Ovary (tissue), 9 donors: Measurements from ENCODE around the gene SART1. TPM values are rescaled to one million over a fixed set of nuclear protein-coding genes. Genes with fewer than 3 reads are reported as not detected.

ENCODE experiments used
- DNase-seq, 5 donors: peaks; one replicate each; pipeline ENCODE4 v3.0.0-alpha.2; 2019 to 2020
- H3K27ac ChIP-seq, 2 donors: fragments of 200-600 bp; one replicate each; pipeline versions ENCODE4 v1.5.1 to v1.8.0; 2019 to 2022
- H3K27me3 ChIP-seq: fragments of 200-600 bp; one replicate; pipeline ENCODE4 v1.8.0; 2022
- H3K36me3 ChIP-seq: fragments of 200-600 bp; sonication (generic); one replicate; pipeline ENCODE4 v1.5.1; 2019
- H3K4me1 ChIP-seq: one replicate; pipeline ENCODE4 v1.8.1; 2013; ENCODE audit warnings: mild to moderate bottlenecking, moderate library complexity; ENCODE audit not compliant: insufficient read depth
- H3K4me3 ChIP-seq: fragments of 200-600 bp; sonication (generic); one replicate; pipeline ENCODE4 v1.5.1; 2017
- H3K9me3 ChIP-seq, 2 donors: fragments of 200-600 bp in 1 of 2; sonication (generic) in 1 of 2; one replicate each; pipeline versions ENCODE4 v1.5.1 to v1.8.1; 2013 to 2019; ENCODE audit warnings: mild to moderate bottlenecking in 1 of 2, moderate library complexity in 1 of 2
- EP300 ChIP-seq: sonication (generic); formaldehyde crosslinking; IDR thresholded peaks from one replicate; pipeline ENCODE4 v1.6.1; 2017; ENCODE audit warnings: antibody characterized with exemption
- POLR2A ChIP-seq: fragments of 450-650 bp; IDR thresholded peaks from one replicate; pipeline ENCODE4 v1.6.1; 2017; ENCODE audit warnings: antibody characterized with exemption, mild to moderate bottlenecking, moderate library complexity
- WGBS, 3 donors: extraction: QIAGEN DNeasy Blood & Tissue Kit in 1 of 3; methylation state at CpG; one replicate each; pipeline versions ENCODE4 v1.1.5 to v1.1.7; 2013 to 2017; 5-methylcytosine and 5-hydroxymethylcytosine counted together
- intact Hi-C, 4 donors: fragments of 100-400 bp; cut with DNase I; formaldehyde crosslinking; loops; one replicate each; pipeline versions ENCODE4 v1.11.0 to v1.15.1; 2022 to 2023
- polyA plus RNA-seq, 2 donors: library from polyadenylated mRNA; stranded (reverse); fragments of 200-250 nt in 1 of 2; fragments of 350-450 nt in 1 of 2; fragmentation: Illumina TruSeq in 1 of 2; extraction: RNeasy Lipid Tissue Mini Kit (QIAGEN cat#74804) in 1 of 2; gene quantifications; one replicate each; pipeline ENCODE4 v1.2.3, GENCODE V29; 2013 to 2014
- total RNA-seq, 7 donors: library from RNA; depleted of rRNA in 2 of 7; stranded (reverse); fragments of >200 nt in 2 of 7; fragmentation: NEBNext Ultra II Directional in 3 of 7; extraction: Animal tissue kit (Norgen Biotek cat#: 25700) in 3 of 7; gene quantifications; one replicate each; pipeline versions ENCODE4 v1.1.0 to v1.2.4, GENCODE V29; 2016 to 2023
- TF ChIP-seq, protein P1 (sequence below), 3 donors: fragments of 450-650 bp in 2 of 3; fragments of 200-600 bp in 1 of 3; IDR thresholded peaks; one replicate each; pipeline versions ENCODE4 v1.5.1 to v1.8.0; 2016 to 2022; ENCODE audit warnings: antibody characterized with exemption in 3 of 3, mild to moderate bottlenecking in 1 of 3
- donor health status: DM: no; HTN: no; CAD: no; lungs with moderate emphysema.
- donor health status: DM: no; HTN: no; CAD: no.
- donor health status: Bipolar disorder and iron deficiency.
- donor health status: DM: yes; HTN: yes; CAD: no.
- donor health status: DM: no; HTN: no; CAD: no.
- donor health status: DM: yes; HTN: yes; CAD: no.

The SART1 gene
- total and polyA plus RNA-seq, 9 donors: 8.8 to 64.9 (median 55.7) TPM

DNA sequence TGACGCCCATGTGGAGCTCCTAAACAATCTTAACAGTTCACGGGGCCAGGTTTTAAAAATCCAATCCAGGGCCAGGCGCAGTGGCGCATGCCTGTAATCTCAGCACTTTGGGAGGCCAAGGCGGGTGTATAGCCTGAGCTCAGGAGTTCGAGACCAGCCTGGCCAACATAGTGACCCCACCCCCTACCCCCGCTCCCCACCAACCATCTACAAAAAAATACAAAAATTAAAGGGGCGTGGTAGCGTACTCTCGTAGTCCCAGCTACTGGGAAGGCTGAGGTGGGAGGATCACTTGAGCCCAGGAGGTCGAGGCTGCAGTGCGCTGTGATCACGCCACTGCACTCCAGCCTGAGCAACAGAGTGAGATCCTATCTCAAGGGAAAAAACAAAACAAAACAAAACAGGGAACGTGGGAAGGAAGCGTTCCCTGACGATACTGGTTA is 689 bp upstream of the SART1 start:
- Histone ChIP-seq H3K9me3 (no peaks in the 10 kb centered on the region), H3K4me1 (peaks cover 9% of the 10 kb centered on the region), H3K27ac (peak overlapping the region; percentile 52 to 63), H3K27me3 (no peaks in the 10 kb centered on the region), H3K36me3 (no peaks in the 10 kb centered on the region), H3K4me3 (peak overlapping the region; percentile 99)
- 34 to 41% (median 39%) methylated on average over 16 of the region's 16 CpGs for WGBS, 3 donors
- no peak for TF ChIP-seq POLR2A
- TF ChIP-seq EP300: no peak
- TF ChIP-seq, protein P1, sequence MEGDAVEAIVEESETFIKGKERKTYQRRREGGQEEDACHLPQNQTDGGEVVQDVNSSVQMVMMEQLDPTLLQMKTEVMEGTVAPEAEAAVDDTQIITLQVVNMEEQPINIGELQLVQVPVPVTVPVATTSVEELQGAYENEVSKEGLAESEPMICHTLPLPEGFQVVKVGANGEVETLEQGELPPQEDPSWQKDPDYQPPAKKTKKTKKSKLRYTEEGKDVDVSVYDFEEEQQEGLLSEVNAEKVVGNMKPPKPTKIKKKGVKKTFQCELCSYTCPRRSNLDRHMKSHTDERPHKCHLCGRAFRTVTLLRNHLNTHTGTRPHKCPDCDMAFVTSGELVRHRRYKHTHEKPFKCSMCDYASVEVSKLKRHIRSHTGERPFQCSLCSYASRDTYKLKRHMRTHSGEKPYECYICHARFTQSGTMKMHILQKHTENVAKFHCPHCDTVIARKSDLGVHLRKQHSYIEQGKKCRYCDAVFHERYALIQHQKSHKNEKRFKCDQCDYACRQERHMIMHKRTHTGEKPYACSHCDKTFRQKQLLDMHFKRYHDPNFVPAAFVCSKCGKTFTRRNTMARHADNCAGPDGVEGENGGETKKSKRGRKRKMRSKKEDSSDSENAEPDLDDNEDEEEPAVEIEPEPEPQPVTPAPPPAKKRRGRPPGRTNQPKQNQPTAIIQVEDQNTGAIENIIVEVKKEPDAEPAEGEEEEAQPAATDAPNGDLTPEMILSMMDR (IDR thresholded peaks at IDR 0.05): no peak
- peak in 2 of 5 donors; percentile 31 to 39 for DNase-seq
- intact Hi-C loops: loop anchor here in 2 of 4 donors (5.0 to 10.0 kb wide), 3 partner anchors 36 to 76 kb away; partner anchors contain the start of gene FIBP (in 2 of the 2)

DNA sequence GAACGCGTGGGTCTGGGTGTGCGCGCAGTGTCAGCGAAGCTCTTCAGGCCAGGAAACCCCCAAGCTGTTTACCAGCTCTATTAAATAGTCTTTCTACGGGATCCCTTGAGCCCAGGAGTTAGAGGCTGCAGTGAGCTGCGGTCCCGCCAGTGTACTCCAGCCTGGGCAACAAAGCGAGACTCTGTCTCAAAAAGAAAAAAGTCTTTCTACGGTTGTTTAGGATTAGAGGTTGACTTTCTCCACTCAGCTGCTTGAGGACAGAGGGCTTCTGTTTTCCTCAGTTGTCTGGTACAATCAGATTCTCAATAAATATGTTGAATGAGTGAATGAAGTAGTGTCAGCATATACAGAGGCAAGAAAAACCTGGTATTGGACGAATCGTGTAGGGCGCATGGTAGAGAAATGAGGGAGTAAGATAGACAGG is 619 bp downstream of the SART1 start:
- Histone ChIP-seq H3K4me3 (peak overlapping the region; percentile 99), H3K4me1 (peaks cover 9% of the 10 kb centered on the region), H3K27me3 (no peaks in the 10 kb centered on the region), H3K9me3 (no peaks in the 10 kb centered on the region), H3K27ac (no peak overlapping the region), H3K36me3 (no peaks in the 10 kb centered on the region)
- intact Hi-C loops: loop anchor here in 2 of 4 donors (5.0 to 10.0 kb wide), 3 partner anchors 35 to 77 kb away; partner anchors contain the start of gene FIBP (in 2 of the 2)
- no peak for DNase-seq
- 4 to 7% (median 5%) methylated on average over 13 of the region's 13 CpGs for WGBS, 3 donors
- TF ChIP-seq EP300 (no peak), POLR2A (no peak)
- TF ChIP-seq, protein P1 (IDR thresholded peaks at IDR 0.05): no peak

DNA sequence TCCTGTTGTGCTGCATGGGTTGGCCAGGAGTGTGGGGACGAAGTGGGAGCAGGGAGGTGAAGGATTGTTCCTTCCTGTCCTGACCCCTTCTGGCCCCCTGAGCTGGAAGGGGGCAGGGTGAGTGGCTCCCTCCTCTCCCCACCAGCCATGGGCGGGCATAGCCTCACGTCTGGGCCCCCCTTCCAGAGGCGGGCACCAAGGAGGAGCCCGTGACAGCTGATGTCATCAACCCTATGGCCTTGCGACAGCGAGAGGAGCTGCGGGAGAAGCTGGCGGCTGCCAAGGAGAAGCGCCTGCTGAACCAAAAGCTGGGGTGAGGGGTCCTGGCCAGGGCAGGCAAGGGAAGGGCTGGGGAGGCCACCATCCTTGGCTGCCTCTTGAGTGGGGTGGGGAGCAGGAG is 3.4 kb downstream of the SART1 start:
- intact Hi-C loops: loop anchor here in 2 of 4 donors (5.0 to 10.0 kb wide), 4 partner anchors 32 to 80 kb away; partner anchors contain the start of gene FIBP (in 2 of the 2)
- H3K27me3 ChIP-seq: no peaks in the 10 kb centered on the region
- no peak for DNase-seq
- no peak overlapping the region for H3K4me3 ChIP-seq
- 80 to 88% (median 87%) methylated on average over 7 to 10 of the region's 10 CpGs for WGBS, 3 donors
- no peaks in the 10 kb centered on the region for H3K36me3 ChIP-seq
- no peaks in the 10 kb centered on the region for H3K9me3 ChIP-seq
- TF ChIP-seq POLR2A (no peak), EP300 (no peak)
- TF ChIP-seq, protein P1 (IDR thresholded peaks at IDR 0.05): no peak
- H3K27ac ChIP-seq: no peak overlapping the region
- H3K4me1 ChIP-seq: peaks cover 9% of the 10 kb centered on the region

DNA sequence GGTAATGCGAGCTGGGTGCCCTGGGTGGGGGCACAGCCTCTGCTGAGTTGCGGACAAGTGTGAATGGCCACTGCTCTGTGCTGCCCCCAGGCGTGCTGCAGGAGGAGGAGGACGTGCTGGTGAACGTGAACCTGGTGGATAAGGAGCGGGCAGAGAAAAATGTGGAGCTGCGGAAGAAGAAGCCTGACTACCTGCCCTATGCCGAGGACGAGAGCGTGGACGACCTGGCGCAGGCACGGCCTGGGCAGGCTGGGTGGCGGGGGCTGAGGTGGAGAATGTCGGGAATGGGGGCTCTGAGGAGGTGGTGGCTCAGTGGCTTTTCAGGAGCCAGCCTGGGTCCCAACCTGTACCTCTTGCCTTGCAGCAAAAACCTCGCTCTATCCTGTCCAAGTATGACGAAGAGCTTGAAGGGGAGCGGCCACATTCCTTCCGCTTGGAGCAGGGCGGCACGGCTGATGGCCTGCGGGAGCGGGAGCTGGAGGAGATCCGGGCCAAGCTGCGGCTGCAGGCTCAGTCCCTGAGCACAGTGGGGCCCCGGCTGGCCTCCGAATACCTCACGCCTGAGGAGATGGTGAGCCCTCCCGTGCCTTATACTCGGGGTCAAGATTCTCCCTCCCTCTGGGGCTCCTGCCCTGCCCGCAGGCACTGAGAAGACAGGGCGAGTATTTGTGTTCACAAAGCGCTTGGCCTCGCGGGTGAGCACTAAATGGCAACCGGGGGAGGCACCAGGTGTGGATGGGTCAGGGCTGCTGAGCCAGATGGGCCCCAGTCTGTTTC is 4.6 kb downstream of the SART1 start:
- intact Hi-C loops: loop anchor here in 2 of 4 donors (5.0 to 10.0 kb wide), 2 partner anchors 44 to 81 kb away; partner anchors contain the start of gene FIBP (in 1 of the 2)

More for the DNA sequence above, 4.6 kb downstream of the SART1 start:
- Histone ChIP-seq H3K27me3 (no peaks in the 10 kb centered on the region), H3K9me3 (no peaks in the 10 kb centered on the region), H3K27ac (no peak overlapping the region), H3K4me1 (peaks cover 9% of the 10 kb centered on the region), H3K4me3 (no peak overlapping the region), H3K36me3 (no peaks in the 10 kb centered on the region)
- no peak for DNase-seq
- TF ChIP-seq POLR2A: no peak
- no peak for TF ChIP-seq EP300
- TF ChIP-seq, protein P1 (IDR thresholded peaks at IDR 0.05): no peak
- WGBS, 3 donors: 84 to 87% (median 86%) methylated on average over 33 to 36 of the region's 36 CpGs
